ENCODE results near the gene SLCO2A1.

DNA sequence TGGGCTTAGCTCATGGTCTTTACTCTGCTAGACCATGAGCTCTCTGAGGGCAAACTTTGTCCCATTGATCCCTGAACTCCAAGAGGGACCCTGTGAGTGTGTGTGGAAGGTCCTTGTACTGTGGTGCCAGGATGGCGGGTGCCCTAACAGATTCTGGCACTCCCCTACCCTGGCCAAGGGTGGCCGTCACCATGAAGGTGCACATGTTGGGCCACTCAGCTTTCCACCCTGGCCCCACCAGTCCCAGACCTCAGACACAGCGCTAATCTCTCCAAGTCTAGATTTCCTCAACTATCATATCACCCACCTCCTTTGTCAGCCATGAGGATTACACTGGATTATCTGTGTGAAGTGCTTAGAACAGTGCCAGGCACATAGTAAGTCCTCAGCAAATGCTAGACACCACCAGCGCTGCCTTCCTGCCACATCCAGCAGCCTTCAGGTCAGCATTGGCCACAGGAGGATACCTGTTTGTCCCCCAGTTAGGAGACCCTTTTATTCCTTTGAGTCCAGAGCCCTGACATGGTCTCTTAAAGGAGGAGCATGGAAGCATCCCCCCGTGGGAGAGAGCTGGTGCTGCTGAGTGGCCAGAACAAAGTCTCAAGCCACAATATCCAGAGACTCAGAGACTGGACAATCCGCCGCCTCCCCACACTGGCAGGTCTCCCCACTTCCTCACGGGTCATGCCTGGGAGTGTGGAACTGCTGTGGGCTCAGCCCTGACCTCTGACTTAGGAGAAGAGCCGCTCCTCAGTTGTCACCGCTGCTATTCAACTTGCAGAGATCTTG is 44.5 kb upstream of the SLCO2A1 start:
- TF ChIP-seq, protein P1, sequence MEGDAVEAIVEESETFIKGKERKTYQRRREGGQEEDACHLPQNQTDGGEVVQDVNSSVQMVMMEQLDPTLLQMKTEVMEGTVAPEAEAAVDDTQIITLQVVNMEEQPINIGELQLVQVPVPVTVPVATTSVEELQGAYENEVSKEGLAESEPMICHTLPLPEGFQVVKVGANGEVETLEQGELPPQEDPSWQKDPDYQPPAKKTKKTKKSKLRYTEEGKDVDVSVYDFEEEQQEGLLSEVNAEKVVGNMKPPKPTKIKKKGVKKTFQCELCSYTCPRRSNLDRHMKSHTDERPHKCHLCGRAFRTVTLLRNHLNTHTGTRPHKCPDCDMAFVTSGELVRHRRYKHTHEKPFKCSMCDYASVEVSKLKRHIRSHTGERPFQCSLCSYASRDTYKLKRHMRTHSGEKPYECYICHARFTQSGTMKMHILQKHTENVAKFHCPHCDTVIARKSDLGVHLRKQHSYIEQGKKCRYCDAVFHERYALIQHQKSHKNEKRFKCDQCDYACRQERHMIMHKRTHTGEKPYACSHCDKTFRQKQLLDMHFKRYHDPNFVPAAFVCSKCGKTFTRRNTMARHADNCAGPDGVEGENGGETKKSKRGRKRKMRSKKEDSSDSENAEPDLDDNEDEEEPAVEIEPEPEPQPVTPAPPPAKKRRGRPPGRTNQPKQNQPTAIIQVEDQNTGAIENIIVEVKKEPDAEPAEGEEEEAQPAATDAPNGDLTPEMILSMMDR (IDR thresholded peaks at IDR 0.05), result no peak
- no peak for TF ChIP-seq POLR2A (IDR thresholded peaks at IDR 0.05)

All from lower leg skin (tissue), 3 donors.